Keratinocyte (primary cell): ENCODE results near the gene PSG3. TPM values are rescaled to one million over a fixed set of nuclear protein-coding genes. Genes with fewer than 3 reads are reported as not detected.
"Not testable (repeated sequence)": the region's sequence is repeated elsewhere in the genome, so short reads cannot be mapped to it uniquely, and the experiment has no call there.

Source experiments
- DNase-seq: peaks from one replicate; pipeline ENCODE4 v3.0.0-alpha.2; 2011; ENCODE audit warnings: low read depth, missing footprints, low spot score
- FAIRE-seq: peaks from 2 replicates; lab custom pipeline; 2011; peaks lifted over from hg19 to GRCh38; lab: Jason Lieb, UNC
- H2AFZ ChIP-seq: 2 replicates; pipeline ENCODE4 v1.6.0; 2012; ENCODE audit warnings: low read length, control low read depth, inconsistent platforms; ENCODE audit not compliant: control insufficient read depth
- H3K27ac ChIP-seq: 2 replicates; pipeline ENCODE4 v1.5.1; 2011; ENCODE audit warnings: low read length; ENCODE audit not compliant: control insufficient read depth, insufficient read depth
- H3K27me3 ChIP-seq: 3 replicates; pipeline ENCODE4 v1.6.0; 2011; ENCODE audit warnings: low read length; ENCODE audit not compliant: control insufficient read depth, insufficient read depth; ENCODE audit errors: extremely low read depth
- H3K36me3 ChIP-seq, 2 experiments: 2 replicates in 1 of 2; 3 replicates in 1 of 2; pipeline ENCODE4 v1.5.1; 2011; ENCODE audit warnings: low read length in 2 of 2, mild to moderate bottlenecking in 1 of 2; ENCODE audit not compliant: control insufficient read depth in 2 of 2, insufficient read depth in 2 of 2; ENCODE audit errors: extremely low read depth in 1 of 2
- H3K4me1 ChIP-seq: 3 replicates; pipeline ENCODE4 v1.5.1; 2011; ENCODE audit warnings: low read length; ENCODE audit not compliant: control insufficient read depth, insufficient read depth; ENCODE audit errors: extremely low read depth
- H3K4me2 ChIP-seq: 3 replicates; pipeline ENCODE4 v1.6.0; 2011; ENCODE audit warnings: low read depth, low read length; ENCODE audit not compliant: control insufficient read depth, insufficient read depth; ENCODE audit errors: extremely low read depth
- H3K4me3 ChIP-seq, 3 experiments: fragments of 200-600 bp in 1 of 3; sonication (generic) in 1 of 3; 2 replicates in 2 of 3; 3 replicates in 1 of 3; pipeline ENCODE4 v1.5.1; 2011 to 2016; ENCODE audit warnings: low read length in 3 of 3, mild to moderate bottlenecking in 3 of 3, control low read depth in 2 of 3, inconsistent platforms in 1 of 3, low read depth in 1 of 3, mixed read lengths in 1 of 3, mixed run types in 1 of 3, moderate library complexity in 1 of 3; ENCODE audit not compliant: control insufficient read depth in 2 of 3, insufficient read depth in 2 of 3; ENCODE audit errors: extremely low read depth in 1 of 3
- H3K79me2 ChIP-seq: 2 replicates; pipeline ENCODE4 v1.6.0; 2012; ENCODE audit warnings: low read length; ENCODE audit not compliant: control insufficient read depth, insufficient read depth
- H3K9ac ChIP-seq: 3 replicates; pipeline ENCODE4 v1.6.0; 2011; ENCODE audit warnings: low read length; ENCODE audit not compliant: control insufficient read depth, insufficient read depth; ENCODE audit errors: extremely low read depth
- H3K9me1 ChIP-seq: 3 replicates; pipeline ENCODE4 v1.6.0; 2011; ENCODE audit warnings: low read length; ENCODE audit not compliant: control insufficient read depth, insufficient read depth; ENCODE audit errors: extremely low read depth
- H3K9me3 ChIP-seq: 2 replicates; pipeline ENCODE4 v1.5.1; 2012; ENCODE audit warnings: low read depth, low read length; ENCODE audit not compliant: control insufficient read depth
- H4K20me1 ChIP-seq: 3 replicates; pipeline ENCODE4 v1.6.0; 2011; ENCODE audit warnings: low read length; ENCODE audit not compliant: control insufficient read depth, insufficient read depth; ENCODE audit errors: extremely low read depth
- EZH2 ChIP-seq: IDR thresholded peaks from one replicate; pipeline ENCODE4 v1.6.1; 2012; ENCODE audit warnings: inconsistent platforms, mild to moderate bottlenecking, low read length, moderate library complexity
- dilution Hi-C: fragments of 300-500 bp; cut with MboI; formaldehyde crosslinking; loops from one replicate; pipeline ENCODE4 v1.7.0; 2020; ENCODE audit warnings: low sequenced_read_pairs; ENCODE audit not compliant: extremely low pct_ligation_motif_present
- polyA plus RNA-seq, 5 experiments: library from polyadenylated mRNA; depleted of rRNA in 3 of 5; stranded (reverse) in 3 of 5; stranded (forward) in 1 of 5; unstranded in 1 of 5; fragments of >200 nt; gene quantifications; 1 replicate in 1 of 5; 2 replicates in 3 of 5; 3 replicates in 1 of 5; pipeline versions ENCODE4 v1.2.1 to v1.2.3, GENCODE V29; 2011 to 2012; ENCODE audit warnings: missing spikeins in 2 of 5, low read depth in 1 of 5, low replicate concordance in 1 of 5
- TF ChIP-seq, protein P1 (sequence below), 3 experiments: IDR thresholded peaks in 1 of 3; conservative IDR thresholded peaks in 1 of 3; optimal IDR thresholded peaks in 1 of 3; 2 replicates in 2 of 3; 3 replicates in 1 of 3; pipeline versions ENCODE3 to v1.5.1; 2011; ENCODE audit warnings: low read length in 3 of 3, mild to moderate bottlenecking in 3 of 3, moderate library complexity in 2 of 3, control low read depth in 1 of 3, inconsistent platforms in 1 of 3; ENCODE audit not compliant: insufficient read depth in 2 of 3; ENCODE audit errors: extremely low read depth in 1 of 3

PSG3 gene
- polyA plus RNA-seq, 1 donor (not counting 4 experiments of a cell fraction or from before 2014, with no cell fraction given) = not detected

GRCh38 chr19:42712753-42713152 lies 27.5 kb downstream of the PSG3 start:
- not testable (repeated sequence) for FAIRE-seq, H3K9me3 ChIP-seq, DNase-seq

GRCh38 chr19:42710986-42711385 lies 29.3 kb downstream of the PSG3 start:
- H3K4me1 ChIP-seq, H3K79me2 ChIP-seq, DNase-seq, FAIRE-seq, H3K27me3 ChIP-seq, H3K9me3 ChIP-seq, H3K4me3 ChIP-seq, H2AFZ ChIP-seq, dilution Hi-C loops, H3K9me1 ChIP-seq, H3K27ac ChIP-seq, H3K4me2 ChIP-seq, H4K20me1 ChIP-seq, H3K9ac ChIP-seq, H3K36me3 ChIP-seq: not testable (repeated sequence)

More at GRCh38 chr19:42712753-42713152, 27.5 kb downstream of the PSG3 start:
- H3K9ac ChIP-seq, H3K4me3 ChIP-seq, H4K20me1 ChIP-seq, H3K79me2 ChIP-seq, H3K9me1 ChIP-seq, H3K4me2 ChIP-seq, H2AFZ ChIP-seq, H3K36me3 ChIP-seq, H3K4me1 ChIP-seq, H3K27ac ChIP-seq, H3K27me3 ChIP-seq, dilution Hi-C loops: not testable (repeated sequence)

GRCh38 chr19:42697884-42698283 lies 42.4 kb downstream of the PSG3 start:
- Histone ChIP-seq H3K4me3 (no peak overlapping the region), H3K27ac (no peak overlapping the region), H3K4me2 (no peak overlapping the region), H3K4me1 (no peaks in the 10 kb centered on the region), H3K27me3 (peaks cover 22% of the 10 kb centered on the region), H3K9me1 (no peaks in the 10 kb centered on the region), H3K9ac (no peak overlapping the region), H3K36me3 (no peaks in the 10 kb centered on the region), H2AFZ (no peak overlapping the region), H3K79me2 (no peaks in the 10 kb centered on the region), H4K20me1 (no peaks in the 10 kb centered on the region), H3K9me3 (no peaks in the 10 kb centered on the region)
- no peak for FAIRE-seq
- DNase-seq = no peak
- TF ChIP-seq, protein P1, sequence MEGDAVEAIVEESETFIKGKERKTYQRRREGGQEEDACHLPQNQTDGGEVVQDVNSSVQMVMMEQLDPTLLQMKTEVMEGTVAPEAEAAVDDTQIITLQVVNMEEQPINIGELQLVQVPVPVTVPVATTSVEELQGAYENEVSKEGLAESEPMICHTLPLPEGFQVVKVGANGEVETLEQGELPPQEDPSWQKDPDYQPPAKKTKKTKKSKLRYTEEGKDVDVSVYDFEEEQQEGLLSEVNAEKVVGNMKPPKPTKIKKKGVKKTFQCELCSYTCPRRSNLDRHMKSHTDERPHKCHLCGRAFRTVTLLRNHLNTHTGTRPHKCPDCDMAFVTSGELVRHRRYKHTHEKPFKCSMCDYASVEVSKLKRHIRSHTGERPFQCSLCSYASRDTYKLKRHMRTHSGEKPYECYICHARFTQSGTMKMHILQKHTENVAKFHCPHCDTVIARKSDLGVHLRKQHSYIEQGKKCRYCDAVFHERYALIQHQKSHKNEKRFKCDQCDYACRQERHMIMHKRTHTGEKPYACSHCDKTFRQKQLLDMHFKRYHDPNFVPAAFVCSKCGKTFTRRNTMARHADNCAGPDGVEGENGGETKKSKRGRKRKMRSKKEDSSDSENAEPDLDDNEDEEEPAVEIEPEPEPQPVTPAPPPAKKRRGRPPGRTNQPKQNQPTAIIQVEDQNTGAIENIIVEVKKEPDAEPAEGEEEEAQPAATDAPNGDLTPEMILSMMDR (optimal IDR thresholded peaks at IDR 0.05 in 1 of 3, IDR thresholded peaks at IDR 0.05 in 1 of 3, conservative IDR thresholded peaks at IDR 0.05 in 1 of 3; ENCODE audit: extremely low read depth in 1 of 3, insufficient read depth in 2 of 3, low read length in 3 of 3) = no peak
- no peak for TF ChIP-seq EZH2
- dilution Hi-C loops = no loop called here
